Measurements from ENCODE around the gene RAB40B.

GRCh38 chr17:82656266-82656665 lies 42.2 kb downstream of the RAB40B start:
- TF ChIP-seq POLR2A (IDR thresholded peaks at IDR 0.05), result no peak
- TF ChIP-seq, protein P1, sequence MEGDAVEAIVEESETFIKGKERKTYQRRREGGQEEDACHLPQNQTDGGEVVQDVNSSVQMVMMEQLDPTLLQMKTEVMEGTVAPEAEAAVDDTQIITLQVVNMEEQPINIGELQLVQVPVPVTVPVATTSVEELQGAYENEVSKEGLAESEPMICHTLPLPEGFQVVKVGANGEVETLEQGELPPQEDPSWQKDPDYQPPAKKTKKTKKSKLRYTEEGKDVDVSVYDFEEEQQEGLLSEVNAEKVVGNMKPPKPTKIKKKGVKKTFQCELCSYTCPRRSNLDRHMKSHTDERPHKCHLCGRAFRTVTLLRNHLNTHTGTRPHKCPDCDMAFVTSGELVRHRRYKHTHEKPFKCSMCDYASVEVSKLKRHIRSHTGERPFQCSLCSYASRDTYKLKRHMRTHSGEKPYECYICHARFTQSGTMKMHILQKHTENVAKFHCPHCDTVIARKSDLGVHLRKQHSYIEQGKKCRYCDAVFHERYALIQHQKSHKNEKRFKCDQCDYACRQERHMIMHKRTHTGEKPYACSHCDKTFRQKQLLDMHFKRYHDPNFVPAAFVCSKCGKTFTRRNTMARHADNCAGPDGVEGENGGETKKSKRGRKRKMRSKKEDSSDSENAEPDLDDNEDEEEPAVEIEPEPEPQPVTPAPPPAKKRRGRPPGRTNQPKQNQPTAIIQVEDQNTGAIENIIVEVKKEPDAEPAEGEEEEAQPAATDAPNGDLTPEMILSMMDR (IDR thresholded peaks at IDR 0.05 in 4 of 5, conservative IDR thresholded peaks at IDR 0.05 in 1 of 5), result no peak

All from gastrocnemius medialis (tissue), 4 donors.